Activated CD8-positive, alpha-beta memory T cell treated with anti-CD3 and anti-CD28 coated beads for 36 hours (primary cell): ENCODE data around the gene GALNTL6. TPM values are rescaled to one million over a fixed set of nuclear protein-coding genes. Genes with fewer than 3 reads are reported as not detected.

Source experiments
- CTCF ChIA-PET: fragments of 350-600 bp; sonication (Branson Sonifier 250); formaldehyde crosslinking; loops from one replicate; lab custom pipeline; 2021; ENCODE audit warnings: antibody characterized with exemption; lab: Charles Lee
- POLR2A ChIA-PET: fragments of 350-600 bp; sonication (Branson Sonifier 250); formaldehyde crosslinking; loops from one replicate; lab custom pipeline; 2021; ENCODE audit warnings: antibody characterized with exemption; lab: Charles Lee
- total RNA-seq, 2 experiments: library from RNA; stranded (reverse); gene quantifications; one replicate each; pipeline ENCODE4 v1.2.3, GENCODE V29; 2021

GALNTL6 gene
- total RNA-seq, 2 experiments from 2014 or later, result not detected

GRCh38 chr4:172809319-172809718, 996.1 kb downstream of the GALNTL6 start:
- ChIA-PET POLR2A (no interaction called here), CTCF (no interaction called here)

DNA sequence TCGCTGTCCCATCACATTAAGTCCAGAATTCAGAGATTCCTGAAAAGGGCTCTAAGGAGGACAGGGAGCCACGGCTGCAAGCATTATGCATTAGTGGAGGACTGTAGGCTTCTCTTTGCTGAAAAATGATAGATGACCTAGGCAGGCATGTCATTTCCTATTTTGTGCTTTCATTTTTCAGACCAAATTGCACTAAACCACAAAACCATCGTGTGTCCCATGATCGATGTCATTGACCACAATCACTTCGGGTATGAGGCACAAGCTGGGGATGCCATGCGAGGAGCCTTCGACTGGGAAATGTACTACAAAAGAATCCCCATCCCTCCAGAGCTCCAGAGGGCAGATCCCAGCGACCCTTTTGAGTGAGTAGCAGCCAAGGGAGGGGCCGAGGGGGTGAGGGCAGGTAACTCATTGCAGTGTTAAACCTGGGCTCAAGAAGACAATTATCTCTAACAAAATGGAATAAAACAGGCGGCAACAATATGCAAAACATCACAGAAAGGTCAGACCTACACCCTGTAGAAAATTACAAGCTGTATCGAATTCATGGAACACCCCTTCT, 1000.2 kb downstream of the GALNTL6 start:
- POLR2A ChIA-PET, result no interaction called here
- CTCF ChIA-PET, result no interaction called here

DNA sequence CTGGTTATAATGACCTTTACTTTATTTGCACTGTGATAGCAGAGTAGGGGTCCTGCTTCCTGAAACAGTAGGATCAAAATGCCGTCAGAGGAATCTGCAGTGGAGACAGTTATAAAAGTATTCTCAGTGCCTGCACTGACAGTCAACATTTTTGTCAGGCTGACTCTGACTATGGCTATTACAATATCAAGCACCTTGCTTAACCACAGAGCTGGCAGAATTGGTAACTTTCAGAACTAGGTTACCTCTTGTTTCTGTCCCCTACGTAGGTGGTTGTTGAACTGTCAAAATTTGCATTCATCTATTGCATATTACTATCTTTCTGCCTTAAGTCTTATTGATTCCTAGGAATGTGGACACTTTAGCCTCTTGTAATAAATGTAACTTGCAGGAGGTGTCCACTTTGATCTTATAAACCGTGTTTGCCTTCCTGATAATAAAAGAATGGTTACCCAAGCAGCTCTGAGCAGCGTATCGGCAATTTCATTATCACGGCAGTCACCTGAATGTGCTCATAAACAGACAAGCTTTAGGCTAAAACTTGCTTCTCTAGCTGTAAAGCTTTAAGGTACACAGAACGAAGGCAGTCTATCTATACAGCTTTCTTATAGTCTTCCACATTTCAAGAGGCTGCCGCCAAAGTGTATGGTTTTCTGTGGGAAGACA, 1002.4 kb downstream of the GALNTL6 start:
- POLR2A ChIA-PET, result no interaction called here
- CTCF ChIA-PET, result no interaction called here

DNA sequence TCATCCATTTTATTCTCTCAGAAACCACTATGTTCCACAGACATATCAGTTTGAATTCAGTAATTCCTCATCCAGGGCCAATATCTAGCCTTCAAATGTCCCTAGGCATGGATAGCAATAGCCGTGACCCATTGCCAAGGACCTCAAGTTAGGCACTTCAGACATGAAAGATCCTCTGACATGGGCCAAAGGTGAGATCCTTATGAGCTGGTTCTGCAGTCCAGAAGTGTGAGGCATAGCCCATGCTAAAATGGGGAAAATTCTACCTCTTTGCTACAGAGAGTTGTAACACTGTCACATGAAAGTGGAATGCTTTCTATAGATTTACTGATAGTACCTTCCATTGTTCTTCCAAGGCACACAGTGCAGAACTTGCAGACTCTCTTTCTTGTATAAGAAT, 1005.7 kb downstream of the GALNTL6 start:
- ChIA-PET POLR2A (no interaction called here), CTCF (no interaction called here)

- ChIA-PET POLR2A (no interaction called here), CTCF (no interaction called here)
Measured at GRCh38 chr4:172819353-172819752, 1006.1 kb downstream of the GALNTL6 start.

- POLR2A ChIA-PET, result no interaction called here
- CTCF ChIA-PET, result no interaction called here
Measured at GRCh38 chr4:172822331-172822730, 1009.1 kb downstream of the GALNTL6 start.

- ChIA-PET POLR2A (no interaction called here), CTCF (no interaction called here)
Measured at GRCh38 chr4:172826346-172826745, 1013.1 kb downstream of the GALNTL6 start.

- ChIA-PET POLR2A (no interaction called here), CTCF (no interaction called here)
Measured at GRCh38 chr4:172826861-172827260, 1013.7 kb downstream of the GALNTL6 start.

- CTCF ChIA-PET, result interaction anchor here (0.5 kb wide), 1 partner anchor 858 kb away, joined by 3 read pairs; no protein-coding TSS in a partner anchor
Measured at GRCh38 chr4:172830295-172830764, 1017.1 kb downstream of the GALNTL6 start.

DNA sequence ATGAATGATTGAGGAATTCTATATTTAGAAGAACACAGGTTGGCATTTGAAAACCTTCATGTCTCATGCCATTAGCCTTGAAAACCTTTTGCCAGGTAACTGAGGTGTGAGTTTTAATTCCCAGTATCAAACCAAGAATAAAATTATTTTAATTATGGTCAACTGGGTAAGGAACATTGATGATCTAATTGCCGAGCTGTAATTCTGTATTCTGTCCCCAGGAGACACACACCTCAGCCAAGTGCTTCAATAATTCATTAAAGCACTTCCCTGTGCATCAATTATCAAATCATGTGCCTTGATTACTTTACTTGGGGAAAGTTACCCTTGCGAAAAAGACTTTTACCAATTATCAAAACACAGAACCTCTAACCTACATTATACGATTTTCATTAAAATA, 1023.5 kb downstream of the GALNTL6 start:
- CTCF ChIA-PET, result no interaction called here
- POLR2A ChIA-PET, result no interaction called here

More at GRCh38 chr4:172830295-172830764, 1017.1 kb downstream of the GALNTL6 start:
- POLR2A ChIA-PET, result no interaction called here

DNA sequence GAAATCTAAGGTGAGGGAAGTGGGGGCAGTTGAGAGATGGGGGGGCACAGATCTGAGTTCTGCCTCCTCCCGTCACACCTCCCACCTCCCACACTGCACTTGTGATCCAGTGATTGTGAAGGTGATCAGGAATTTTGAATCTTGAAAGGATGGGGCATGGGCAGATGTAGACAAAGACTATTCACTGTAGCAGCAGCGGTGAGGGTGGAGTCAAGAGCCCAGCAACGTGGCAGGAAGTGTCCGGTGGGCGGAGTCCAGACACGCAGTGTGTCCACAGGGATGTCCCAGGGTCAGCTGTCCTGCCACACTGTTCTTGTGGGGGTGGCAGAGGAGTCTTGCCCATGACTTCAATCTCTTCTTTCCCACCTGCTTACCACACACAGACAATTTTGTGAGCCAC, 1024.9 kb downstream of the GALNTL6 start:
- ChIA-PET CTCF (no interaction called here), POLR2A (no interaction called here)

DNA sequence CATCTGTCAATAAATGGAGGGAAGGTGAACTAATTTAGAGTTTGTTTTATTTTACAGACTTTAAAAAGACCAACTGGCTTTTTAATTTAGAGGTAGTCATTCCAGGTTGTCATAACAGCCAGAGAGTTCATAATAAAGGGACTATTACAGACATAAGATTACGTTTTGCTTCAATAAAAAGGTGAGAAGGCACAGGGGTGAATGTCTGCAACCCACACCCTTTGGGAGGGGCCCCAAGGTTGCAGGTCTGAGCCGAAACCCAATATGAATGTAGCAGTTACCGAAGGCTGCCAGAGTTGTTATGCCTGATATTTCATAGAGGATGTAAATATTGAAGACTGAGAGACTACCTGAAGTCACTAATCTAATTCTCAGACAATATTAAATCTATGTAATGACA, 1025.7 kb downstream of the GALNTL6 start:
- ChIA-PET CTCF (no interaction called here), POLR2A (no interaction called here)

- ChIA-PET POLR2A (no interaction called here), CTCF (no interaction called here)
Measured at GRCh38 chr4:172842779-172843178, 1029.6 kb downstream of the GALNTL6 start.

- ChIA-PET POLR2A (no interaction called here), CTCF (no interaction called here)
Measured at GRCh38 chr4:172843192-172843591, 1030.0 kb downstream of the GALNTL6 start.

DNA sequence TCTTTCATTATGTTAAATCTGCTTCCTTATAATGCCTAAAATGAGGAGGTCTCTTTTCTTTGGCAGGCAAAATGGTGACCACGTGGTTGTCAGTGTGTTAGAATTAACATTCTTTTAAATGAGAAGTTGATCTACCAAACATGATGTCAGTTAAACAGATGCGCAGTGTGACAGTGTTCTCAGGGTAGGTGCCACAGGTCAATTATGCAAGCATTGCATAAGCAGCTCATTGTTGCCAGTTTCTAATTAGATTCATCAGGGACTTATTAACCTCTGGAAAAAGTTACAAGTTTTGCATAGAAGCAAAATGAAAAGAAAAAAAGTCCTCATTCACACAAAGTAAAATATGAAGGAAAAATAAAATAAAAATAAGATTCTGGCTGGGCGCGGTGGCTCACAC, 1031.4 kb downstream of the GALNTL6 start:
- ChIA-PET CTCF (no interaction called here), POLR2A (no interaction called here)

DNA sequence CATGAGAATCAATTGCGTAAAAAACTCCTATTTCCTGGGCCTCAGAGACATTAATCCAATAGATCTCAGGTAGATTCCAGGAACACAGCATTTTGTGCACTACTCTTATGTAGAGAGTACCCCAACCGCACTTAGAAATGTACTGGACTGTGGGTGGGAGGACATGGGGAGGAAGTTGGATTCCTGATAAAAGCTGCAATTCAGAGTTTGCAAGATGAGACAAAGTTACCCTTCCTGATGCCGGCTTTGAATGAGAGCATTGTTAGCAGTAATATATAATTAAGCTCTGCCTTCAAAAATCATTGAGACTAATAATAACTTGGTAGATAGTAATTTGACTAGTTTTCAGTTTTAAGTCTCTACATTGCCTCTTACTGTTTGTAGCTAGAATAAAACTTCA, 1032.1 kb downstream of the GALNTL6 start:
- ChIA-PET POLR2A (no interaction called here), CTCF (no interaction called here)

GRCh38 chr4:172850838-172851237, 1037.6 kb downstream of the GALNTL6 start:
- CTCF ChIA-PET, result no interaction called here
- POLR2A ChIA-PET, result no interaction called here

GRCh38 chr4:172851534-172851933, 1038.3 kb downstream of the GALNTL6 start:
- CTCF ChIA-PET, result no interaction called here
- POLR2A ChIA-PET, result no interaction called here

DNA sequence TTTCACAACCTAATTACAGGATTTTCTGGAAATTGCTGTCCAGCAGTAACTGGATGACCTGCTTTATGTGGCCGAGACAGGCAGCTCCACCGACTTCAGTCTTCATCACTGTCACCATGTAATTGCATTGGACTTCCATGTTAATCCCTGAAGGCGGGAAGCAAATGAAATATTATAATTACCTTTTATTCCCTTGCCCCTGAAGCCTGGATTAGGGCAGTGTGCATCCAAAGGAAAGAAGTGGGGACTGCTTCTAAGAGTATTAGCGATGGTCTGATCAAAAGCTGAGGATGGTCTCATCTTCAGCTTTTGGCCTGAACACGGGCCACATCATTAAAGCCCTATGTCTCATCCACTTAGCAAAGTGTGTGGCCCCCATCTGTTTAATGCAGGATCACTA, 1043.8 kb downstream of the GALNTL6 start:
- POLR2A ChIA-PET, result no interaction called here

GRCh38 chr4:172858731-172859230, 1045.6 kb downstream of the GALNTL6 start:
- POLR2A ChIA-PET, result no interaction called here
- CTCF ChIA-PET, result interaction anchor here (0.6 kb wide), 1 partner anchor 634 kb away, joined by 3 read pairs; no protein-coding TSS in a partner anchor

More for the DNA sequence above, 1043.8 kb downstream of the GALNTL6 start:
- CTCF ChIA-PET, result no interaction called here

GRCh38 chr4:172865103-172865502, 1051.9 kb downstream of the GALNTL6 start:
- CTCF ChIA-PET, result no interaction called here
- POLR2A ChIA-PET, result no interaction called here
